ENCODE data around the gene NDUFS4. TPM values are rescaled to one million over a fixed set of nuclear protein-coding genes. Genes with fewer than 3 reads are reported as not detected.

Gene NDUFS4
- polyA plus RNA-seq, 1 donor from 2014 or later, result 275 TPM

GRCh38 chr5:53560028-53560427, 411 bp upstream of the NDUFS4 start:
- no peaks in the 10 kb centered on the region for H3F3A ChIP-seq (ENCODE audit: insufficient read depth, low read length, poor library complexity, severe bottlenecking)
- no peaks in the 10 kb centered on the region for H3K9me3 ChIP-seq (ENCODE audit: low read length)
- TF ChIP-seq SMC3 (conservative IDR thresholded peaks at IDR 0.05; ENCODE audit: poor library complexity), result no peak
- no peaks in the 10 kb centered on the region for H3K9me2 ChIP-seq (ENCODE audit: insufficient read depth, low read length)
- peak overlapping the region; percentile 99 for H2AFZ ChIP-seq (ENCODE audit: low read depth, low read length)
- H3K79me2 ChIP-seq (replicated peaks; ENCODE audit: insufficient read depth, low read length), result peaks cover 35% of the 10 kb centered on the region
- peak overlapping the region; percentile 94 for H3K9ac ChIP-seq (ENCODE audit: low read length)
- H4K20me1 ChIP-seq (ENCODE audit: insufficient read depth), result no peaks in the 10 kb centered on the region
- H3K36me3 ChIP-seq (ENCODE audit: insufficient read depth, low read length), result no peaks in the 10 kb centered on the region
- peak overlapping the region; percentile 54 for H3K4me2 ChIP-seq (ENCODE audit: low read length)
- H3K4me3 ChIP-seq (ENCODE audit: low read length), result peak overlapping the region; percentile 84
- peak overlapping the region; percentile 95 for H3K27ac ChIP-seq (ENCODE audit: low read length)
- no peaks in the 10 kb centered on the region for H3K27me3 ChIP-seq (ENCODE audit: insufficient read depth, low read depth, low read length)

GRCh38 chr5:53568401-53568800, 8.0 kb downstream of the NDUFS4 start:
- H3K9me3 ChIP-seq (ENCODE audit: low read length), result no peaks in the 10 kb centered on the region
- no peak overlapping the region for H3K9ac ChIP-seq (ENCODE audit: low read length)
- no peaks in the 10 kb centered on the region for H3K36me3 ChIP-seq (ENCODE audit: insufficient read depth, low read length)
- H2AFZ ChIP-seq (ENCODE audit: low read depth, low read length), result no peak overlapping the region
- no peak overlapping the region for H3K4me3 ChIP-seq (ENCODE audit: low read length)
- H3K27me3 ChIP-seq (ENCODE audit: insufficient read depth, low read depth, low read length), result no peaks in the 10 kb centered on the region
- no peak overlapping the region for H3K27ac ChIP-seq (ENCODE audit: low read length)
- H3K4me2 ChIP-seq (ENCODE audit: low read length), result no peak overlapping the region
- H3K9me2 ChIP-seq (ENCODE audit: insufficient read depth, low read length), result no peaks in the 10 kb centered on the region
- peaks cover 76% of the 10 kb centered on the region for H3K79me2 ChIP-seq (replicated peaks; ENCODE audit: insufficient read depth, low read length)
- no peaks in the 10 kb centered on the region for H4K20me1 ChIP-seq (ENCODE audit: insufficient read depth)
- H3F3A ChIP-seq (ENCODE audit: insufficient read depth, low read length, poor library complexity, severe bottlenecking), result no peaks in the 10 kb centered on the region
- no peak for TF ChIP-seq CTCF (IDR thresholded peaks at IDR 0.05; ENCODE audit: poor library complexity, severe bottlenecking)
- TF ChIP-seq EZH2 (IDR thresholded peaks at IDR 0.05; ENCODE audit: borderline replicate concordance, insufficient read depth, low read length, poor library complexity, severe bottlenecking), result no peak
- no peak for TF ChIP-seq SMC3 (conservative IDR thresholded peaks at IDR 0.05; ENCODE audit: poor library complexity)
- TF ChIP-seq REST (IDR thresholded peaks at IDR 0.05; ENCODE audit: borderline replicate concordance), result no peak
- no peak for TF ChIP-seq TAF1 (IDR thresholded peaks at IDR 0.05; ENCODE audit: low read depth)
- no peak for TF ChIP-seq POLR2AphosphoS5 (IDR thresholded peaks at IDR 0.05)
- TF ChIP-seq RAD21 (conservative IDR thresholded peaks at IDR 0.05), result no peak
- TF ChIP-seq MXI1 (conservative IDR thresholded peaks at IDR 0.05; ENCODE audit: poor library complexity, severe bottlenecking), result no peak
- no peak for TF ChIP-seq EP300 (conservative IDR thresholded peaks at IDR 0.05; ENCODE audit: poor library complexity, severe bottlenecking)

- no peaks in the 10 kb centered on the region for H3F3A ChIP-seq (ENCODE audit: insufficient read depth, low read length, poor library complexity, severe bottlenecking)
- H3K4me2 ChIP-seq (ENCODE audit: low read length), result no peak overlapping the region
- H3K27me3 ChIP-seq (ENCODE audit: insufficient read depth, low read depth, low read length), result no peaks in the 10 kb centered on the region
- no peak overlapping the region for H3K4me3 ChIP-seq (ENCODE audit: low read length)
- no peaks in the 10 kb centered on the region for H3K9me2 ChIP-seq (ENCODE audit: insufficient read depth, low read length)
- H4K20me1 ChIP-seq (ENCODE audit: insufficient read depth), result no peaks in the 10 kb centered on the region
- TF ChIP-seq SMC3 (conservative IDR thresholded peaks at IDR 0.05; ENCODE audit: poor library complexity) (no peak), CTCF (IDR thresholded peaks at IDR 0.05; ENCODE audit: poor library complexity, severe bottlenecking) (no peak), TAF1 (IDR thresholded peaks at IDR 0.05; ENCODE audit: low read depth) (no peak), EP300 (conservative IDR thresholded peaks at IDR 0.05; ENCODE audit: poor library complexity, severe bottlenecking) (no peak), POLR2AphosphoS5 (IDR thresholded peaks at IDR 0.05) (no peak), REST (IDR thresholded peaks at IDR 0.05; ENCODE audit: borderline replicate concordance) (no peak), EZH2 (IDR thresholded peaks at IDR 0.05; ENCODE audit: borderline replicate concordance, insufficient read depth, low read length, poor library complexity, severe bottlenecking) (no peak), MXI1 (conservative IDR thresholded peaks at IDR 0.05; ENCODE audit: poor library complexity, severe bottlenecking) (no peak), RAD21 (conservative IDR thresholded peaks at IDR 0.05) (no peak)
- no peak overlapping the region for H3K9ac ChIP-seq (ENCODE audit: low read length)
- H2AFZ ChIP-seq (ENCODE audit: low read depth, low read length), result no peak overlapping the region
- H3K79me2 ChIP-seq (replicated peaks; ENCODE audit: insufficient read depth, low read length), result peaks cover 77% of the 10 kb centered on the region
- H3K36me3 ChIP-seq (ENCODE audit: insufficient read depth, low read length), result no peaks in the 10 kb centered on the region
- no peaks in the 10 kb centered on the region for H3K9me3 ChIP-seq (ENCODE audit: low read length)
- no peak overlapping the region for H3K27ac ChIP-seq (ENCODE audit: low read length)
Observed at GRCh38 chr5:53568871-53569270, 8.4 kb downstream of the NDUFS4 start.

Data from neural cell (in vitro differentiated cells).